HG02852 (cell line): ENCODE data around the gene TMEM63A.
A peak's percentile ranks its signal among the peaks of the same experiment; 100 is the strongest.
"Not testable (repeated sequence)": the region's sequence is repeated elsewhere in the genome, so short reads cannot be mapped to it uniquely, and the experiment has no call there.

ENCODE experiments used
- ATAC-seq: cut with Tn5 transposase; IDR thresholded peaks from one replicate; pipeline ENCODE4 v1.9.1; 2021; ENCODE audit warnings: mild to moderate bottlenecking, moderate library complexity; ENCODE audit not compliant: unreplicated experiment

The TMEM63A gene

DNA sequence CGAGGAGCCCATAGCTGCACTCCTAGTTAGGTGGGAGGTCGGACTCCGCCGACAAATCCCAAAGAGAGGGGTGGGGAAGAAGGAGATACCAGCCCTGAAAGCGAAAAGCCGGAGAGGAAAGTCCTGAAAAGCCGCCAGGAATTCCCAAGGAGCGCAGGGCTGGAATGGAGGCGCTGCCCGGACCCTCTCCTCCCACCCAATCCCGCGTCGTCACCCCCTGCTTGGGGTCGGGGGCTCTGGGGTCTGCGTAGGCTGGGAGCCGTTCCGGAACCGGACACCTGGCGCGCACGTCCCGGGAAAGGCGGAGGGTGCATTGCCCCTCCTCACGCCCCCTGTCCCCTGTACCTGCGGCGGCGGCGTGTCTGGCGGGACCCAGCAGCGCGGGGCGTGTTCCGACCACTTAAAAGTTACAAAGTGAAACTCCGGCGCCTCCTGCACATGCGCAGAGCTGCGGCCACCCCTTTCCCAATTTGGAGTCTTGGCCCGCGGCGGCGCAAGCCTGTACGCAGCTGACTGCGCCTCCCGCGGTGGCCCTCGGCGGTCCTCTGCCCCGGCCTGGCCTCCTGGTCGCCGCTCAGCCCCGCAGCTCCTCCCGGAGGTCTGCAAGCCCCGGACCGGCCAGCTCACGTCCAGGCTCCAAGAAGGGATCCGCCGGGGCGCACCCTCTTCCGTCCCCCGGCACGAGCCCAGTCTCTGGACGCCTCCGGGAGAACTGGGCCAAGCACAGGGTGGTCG is at the start of gene TMEM63A:
Gene TMEM63A, minus strand, starts transcription at position 422 of the 735 bp plus-strand sequence. CDS start 4,800 bp downstream, outside the sequence.
- peak; percentile 71 for ATAC-seq

DNA sequence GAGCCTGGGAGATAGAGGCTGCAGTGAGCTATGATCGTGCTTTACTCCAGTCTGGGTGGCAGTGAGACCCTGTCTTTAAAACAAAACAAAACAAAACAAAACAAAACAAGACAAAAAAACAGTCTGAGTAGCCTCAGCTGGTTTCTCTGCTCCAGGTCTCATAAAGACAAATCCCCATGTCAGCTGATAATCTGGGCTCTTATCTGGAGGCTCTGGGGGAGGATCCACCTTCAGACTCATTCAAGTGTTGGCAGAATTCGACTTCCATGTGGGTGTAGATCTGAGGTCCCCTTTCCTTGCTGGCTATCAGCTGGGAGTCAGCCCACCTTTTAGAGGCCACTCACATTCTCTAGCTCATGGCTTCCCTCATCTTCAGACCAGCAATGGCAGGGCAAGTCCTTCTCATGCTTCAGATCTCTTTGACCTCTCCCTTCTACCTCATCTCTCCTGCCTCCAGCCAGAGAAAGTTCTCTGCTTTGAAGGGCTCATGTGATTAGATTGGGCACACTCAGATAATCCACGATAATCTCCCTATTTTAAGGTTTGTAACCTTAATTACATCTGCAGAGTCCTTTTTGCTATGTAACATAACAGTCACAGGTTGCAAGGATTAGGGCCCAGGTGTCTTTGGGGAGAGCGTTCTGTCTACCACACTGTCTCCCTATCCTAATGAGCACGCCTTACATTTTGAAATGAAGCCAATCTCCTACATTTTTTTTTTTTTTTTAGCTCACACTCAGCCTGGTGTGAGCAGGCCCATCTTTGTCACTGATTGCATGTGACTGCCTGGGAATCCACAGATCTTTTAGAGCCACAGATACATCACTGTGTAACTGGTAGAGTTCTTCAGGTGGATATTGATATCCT is 49.3 kb upstream of the TMEM63A start:
- ATAC-seq, result no peak

DNA sequence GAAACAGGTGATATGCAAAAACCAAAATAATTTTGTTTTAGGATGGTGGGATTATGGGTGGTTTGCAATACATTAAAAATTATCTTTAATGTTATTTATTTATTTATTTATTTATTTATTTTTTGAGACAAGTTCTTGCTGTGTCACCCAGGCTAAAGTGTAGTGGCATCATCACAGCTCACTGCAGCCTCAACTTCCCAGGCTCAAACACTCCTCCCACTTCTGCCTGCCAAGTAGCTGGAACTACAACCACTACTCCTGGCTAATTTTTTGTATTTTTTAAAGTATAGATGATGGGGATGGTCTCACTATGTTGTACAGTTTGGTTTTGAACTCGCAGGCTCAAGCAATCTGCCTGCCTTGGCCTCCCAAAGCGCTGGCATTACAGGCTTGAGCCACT is 48.4 kb upstream of the TMEM63A start:
- no peak for ATAC-seq

DNA sequence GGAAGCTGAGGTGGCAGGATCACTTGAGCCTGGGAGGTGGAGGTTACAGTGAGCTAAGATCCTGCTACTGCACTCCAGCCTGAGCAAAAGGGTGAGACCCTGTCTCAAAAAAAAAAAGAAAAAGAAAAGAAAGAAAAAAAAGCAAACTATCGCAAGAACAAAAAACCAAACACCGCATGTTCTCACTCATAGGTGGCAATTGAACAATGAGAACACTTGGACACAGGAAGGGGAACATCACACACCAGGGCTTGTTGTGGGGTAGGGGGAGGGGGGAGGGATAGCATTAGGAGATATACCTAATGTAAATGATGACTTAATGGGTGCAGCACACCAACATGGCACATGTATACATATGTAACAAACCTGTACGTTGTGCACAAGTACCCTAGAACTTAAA is 47.3 kb upstream of the TMEM63A start:
- ATAC-seq, result not testable (repeated sequence)

DNA sequence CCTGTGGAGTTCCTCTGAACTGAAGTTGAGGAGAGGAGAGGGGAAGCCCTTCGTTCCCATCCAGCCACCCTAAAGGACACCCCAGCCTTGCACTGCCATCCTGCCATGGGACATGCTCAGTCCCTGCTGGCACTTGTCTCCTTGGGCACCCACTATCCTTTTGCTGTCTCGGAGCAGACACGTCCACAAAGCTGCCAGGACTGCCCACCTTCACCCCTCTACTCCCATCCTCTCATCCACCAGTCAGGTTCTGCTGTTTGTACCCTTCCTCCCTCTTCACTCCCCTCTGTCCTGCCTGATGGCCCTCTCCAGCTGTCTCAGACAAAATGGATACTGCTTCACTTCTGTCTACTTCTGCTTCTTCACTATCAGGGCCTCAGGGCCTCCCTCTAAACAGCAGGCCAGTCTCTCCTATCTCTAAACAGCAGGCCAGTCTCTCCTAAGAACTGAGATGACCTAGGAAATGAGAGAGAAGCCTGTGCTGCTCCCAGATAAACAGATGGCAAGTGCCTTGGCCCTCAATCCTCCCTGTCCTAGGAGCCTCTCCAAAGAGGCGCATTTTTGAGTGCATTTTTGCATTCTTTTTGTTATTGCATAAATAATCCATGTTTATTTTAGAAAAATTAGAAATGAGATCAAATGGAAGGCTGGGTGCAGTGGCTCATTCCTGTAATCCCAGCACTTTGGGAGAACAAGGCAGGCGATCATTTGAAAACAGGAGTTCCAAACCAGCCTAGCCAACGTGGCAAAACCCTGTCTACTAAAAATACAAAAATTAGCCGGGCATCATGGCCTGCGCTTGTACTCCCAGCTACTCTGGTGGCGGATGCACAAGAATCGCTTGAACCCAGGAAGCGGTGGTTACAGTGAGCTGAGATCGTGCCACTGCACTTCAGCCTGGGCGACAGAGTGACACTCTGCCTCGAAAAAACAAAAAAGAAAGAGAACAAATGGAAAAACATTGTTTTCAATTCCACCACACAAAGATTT is 46.3 kb upstream of the TMEM63A start:
- ATAC-seq, result no peak

DNA sequence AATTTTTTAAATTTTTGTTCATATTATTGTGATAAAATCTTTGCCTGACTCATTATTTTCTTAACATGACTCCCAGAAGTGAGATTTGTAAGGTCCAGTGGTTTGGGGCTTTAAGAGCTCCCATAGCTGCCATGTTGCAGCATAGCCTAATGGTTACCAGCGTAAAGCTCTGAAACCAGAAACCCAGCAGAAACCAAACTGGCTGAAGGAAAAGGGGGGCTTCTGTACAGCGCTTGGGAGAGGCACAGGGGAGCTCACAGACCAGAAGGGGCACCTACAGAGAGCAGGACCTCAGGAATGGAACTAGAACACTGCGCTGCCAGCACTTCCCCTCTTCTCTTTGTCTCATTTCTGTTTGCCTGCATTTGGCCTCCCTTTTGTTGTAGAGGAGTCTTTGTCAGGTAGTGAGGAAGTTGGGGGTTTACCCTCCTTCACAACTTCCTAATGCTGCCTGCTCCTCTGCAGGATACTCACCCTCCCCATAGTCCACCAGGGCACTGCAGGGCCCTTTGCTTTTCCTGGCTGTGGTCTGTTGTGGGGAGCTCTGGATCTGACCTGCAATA is 44.5 kb upstream of the TMEM63A start:
- ATAC-seq, result no peak

DNA sequence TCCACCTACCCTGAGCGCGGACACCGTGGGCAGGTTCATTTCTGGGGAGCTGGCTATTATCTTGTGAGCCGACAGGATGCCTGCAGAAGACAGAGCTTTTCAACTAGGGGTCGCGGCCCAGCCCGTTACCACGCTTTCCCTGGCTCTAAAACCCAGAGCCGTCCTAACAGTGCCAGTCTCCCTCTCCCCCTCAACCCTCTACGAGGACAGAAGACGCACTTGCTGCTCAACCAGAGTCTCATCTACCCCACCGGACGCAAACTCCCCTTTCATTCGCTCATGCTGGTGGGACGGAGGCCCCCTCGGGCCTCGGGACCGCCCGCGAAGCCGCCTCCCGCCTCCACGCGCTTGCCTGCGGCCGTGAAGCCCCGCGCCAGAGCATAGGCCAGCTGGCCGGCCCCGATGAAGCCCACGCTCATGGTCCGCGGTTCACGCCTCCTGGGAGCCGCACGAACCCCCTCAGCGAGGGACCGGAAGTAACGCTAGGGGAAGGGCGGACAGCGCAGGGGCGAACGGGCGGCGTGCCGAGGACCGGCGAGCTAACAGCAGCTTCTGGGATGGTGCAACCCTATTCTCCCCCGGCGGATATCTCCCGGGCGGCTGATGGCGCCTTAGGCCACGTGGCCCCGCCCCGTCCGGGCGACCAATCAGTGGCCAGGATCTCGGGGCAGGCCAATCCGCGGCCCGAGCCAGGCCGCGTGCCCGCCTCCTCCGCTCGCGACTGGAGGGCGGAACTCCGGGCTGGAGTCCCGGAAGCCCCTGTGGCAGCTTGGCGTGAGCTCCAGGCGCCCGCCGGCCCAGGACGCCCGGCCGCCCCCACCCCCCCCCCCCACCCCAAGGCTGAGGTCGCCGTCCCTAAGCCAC is 41.7 kb upstream of the TMEM63A start, which contains the start of gene PYCR2:
Gene PYCR2, minus strand, starts transcription at position 559 of the 864 bp plus-strand sequence. Its CDS starts 140 bp downstream, at position 419.
- ATAC-seq, result peak; percentile 99

DNA sequence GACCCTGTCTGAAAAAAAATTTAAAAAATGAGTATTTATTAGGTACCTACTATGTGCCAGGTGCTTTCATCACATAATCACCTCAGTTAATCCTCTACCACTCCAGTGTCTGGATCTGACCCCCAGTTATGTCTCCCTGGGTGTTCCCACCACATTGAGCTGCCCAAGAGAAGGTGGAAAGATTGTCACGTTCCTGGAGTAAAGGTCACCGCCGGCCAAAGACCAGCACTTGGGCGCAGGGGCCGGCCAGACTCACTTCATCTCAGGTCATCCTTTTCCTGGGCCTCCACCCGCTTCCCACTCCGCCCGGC is 41.2 kb upstream of the TMEM63A start:
- no peak for ATAC-seq

DNA sequence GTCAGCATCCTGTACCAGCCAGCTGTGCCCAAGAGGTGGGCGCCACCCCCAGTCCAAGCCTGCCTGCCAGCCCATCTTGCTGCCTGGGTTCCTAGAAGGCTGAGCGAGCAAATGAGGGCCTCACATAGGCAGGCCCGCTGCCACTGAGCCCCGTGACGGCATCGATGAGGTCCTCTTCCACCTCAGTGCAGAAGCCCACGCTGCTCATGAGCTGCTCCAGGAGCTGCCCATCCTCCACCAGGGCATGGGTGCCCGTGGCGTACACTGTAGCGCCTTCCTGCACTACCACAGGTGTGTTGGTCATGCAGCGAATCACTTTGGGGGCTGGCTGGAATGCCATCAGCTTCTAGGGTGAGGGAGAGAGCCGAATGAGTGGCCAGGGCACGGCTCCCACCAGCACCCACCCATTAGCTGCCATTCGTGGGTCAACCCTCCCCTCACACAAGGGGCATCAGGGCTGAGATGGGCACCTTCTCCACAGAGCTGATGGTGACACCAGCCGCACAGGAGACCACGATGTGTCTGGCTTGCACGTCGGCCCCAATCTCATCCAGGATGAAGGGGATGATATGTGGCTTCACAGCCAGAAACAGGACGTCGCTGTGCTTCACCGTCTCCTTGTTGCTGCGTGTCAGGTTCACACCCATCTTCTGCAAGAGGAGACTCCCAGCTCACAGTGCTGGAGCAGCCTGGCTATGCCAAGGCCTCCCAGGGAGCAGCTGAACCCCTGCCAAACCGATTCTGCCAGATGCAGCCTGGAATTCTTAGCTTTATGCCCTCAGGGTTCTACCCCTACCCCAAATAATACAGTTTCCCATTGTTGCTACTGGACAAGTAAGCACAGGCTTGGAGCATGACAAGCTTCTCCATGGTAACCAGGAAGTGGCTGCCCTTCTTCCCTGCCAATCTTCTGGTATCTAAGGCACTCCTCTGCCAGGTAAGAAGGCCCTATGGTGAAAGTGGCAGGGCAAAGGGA is 39.8 kb upstream of the TMEM63A start:
- ATAC-seq, result no peak

DNA sequence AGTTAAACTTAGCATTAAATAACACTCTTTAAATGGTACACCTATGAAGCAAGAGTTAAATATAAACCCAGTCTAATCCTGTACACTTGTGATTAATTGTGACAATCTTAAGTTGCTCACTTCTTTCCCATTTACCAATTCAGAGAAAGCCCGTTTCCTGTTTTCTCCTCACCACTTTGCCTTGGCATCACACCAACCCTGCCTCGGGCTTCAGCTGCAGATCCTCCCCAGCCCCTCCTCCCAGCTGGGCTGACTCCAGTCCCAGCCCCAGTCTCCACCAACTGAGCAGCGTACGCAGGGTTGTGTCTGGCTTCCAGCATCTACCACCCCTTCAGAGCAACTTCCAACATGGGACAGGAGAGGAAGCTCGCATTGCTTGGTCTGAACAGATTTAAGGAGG is 37.7 kb upstream of the TMEM63A start:
- ATAC-seq, result no peak

DNA sequence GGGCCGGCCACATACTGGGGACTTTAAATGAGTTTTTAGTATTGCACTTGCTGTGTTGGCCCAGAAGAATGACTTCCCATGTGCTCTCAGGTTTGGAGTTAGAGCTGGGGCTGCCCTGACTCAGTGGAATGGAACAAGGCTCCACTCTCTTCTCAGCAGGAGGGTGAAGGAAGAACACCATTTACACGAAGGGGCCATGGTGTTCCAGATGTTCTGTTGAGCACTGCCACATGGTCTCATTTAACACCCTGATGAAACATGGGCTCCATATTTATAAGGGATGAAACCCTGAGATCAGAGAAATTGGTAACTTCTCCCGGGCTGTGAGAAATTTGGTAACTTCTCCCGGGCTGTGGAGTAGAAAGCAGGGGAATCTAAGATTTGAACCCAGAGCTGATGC is 36.1 kb upstream of the TMEM63A start:
- no peak for ATAC-seq

DNA sequence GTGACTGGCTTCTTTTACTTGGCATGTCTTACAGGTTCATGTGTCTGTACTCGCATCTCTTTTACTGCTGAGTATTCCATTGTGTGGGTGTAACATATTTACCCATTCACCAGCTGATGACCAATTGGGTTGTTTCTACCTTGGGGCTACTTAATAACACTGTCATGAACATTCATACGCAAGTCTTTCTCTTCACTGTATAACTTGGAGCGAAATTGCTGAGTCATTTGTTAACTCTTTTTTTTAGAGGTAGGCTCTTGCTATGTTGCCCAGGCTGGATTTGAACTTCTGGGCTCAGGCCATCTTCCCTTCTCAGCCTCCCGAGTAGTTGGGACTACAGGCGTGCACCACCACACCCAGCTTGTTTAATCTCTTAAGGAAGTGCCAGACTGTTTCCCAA is 35.4 kb upstream of the TMEM63A start:
- ATAC-seq, result no peak

DNA sequence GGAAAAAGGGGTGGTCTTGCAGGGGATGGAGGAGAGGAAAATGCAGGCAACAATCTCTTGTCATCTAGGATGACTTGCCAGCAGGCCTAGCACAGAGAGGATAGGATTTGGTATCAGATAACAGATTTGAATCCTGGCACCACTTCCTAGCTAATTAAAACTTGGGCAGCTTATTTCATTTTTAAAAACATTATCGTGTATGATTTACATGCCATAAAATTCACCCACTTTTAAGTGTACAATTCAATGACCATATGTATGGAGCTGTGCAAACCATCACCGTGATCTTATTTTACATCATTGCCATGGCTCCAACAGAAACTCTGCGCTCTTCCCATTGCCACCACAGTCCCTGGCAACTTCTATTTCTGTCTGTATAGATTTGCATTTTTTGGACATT is 34.9 kb upstream of the TMEM63A start:
- ATAC-seq, result no peak

DNA sequence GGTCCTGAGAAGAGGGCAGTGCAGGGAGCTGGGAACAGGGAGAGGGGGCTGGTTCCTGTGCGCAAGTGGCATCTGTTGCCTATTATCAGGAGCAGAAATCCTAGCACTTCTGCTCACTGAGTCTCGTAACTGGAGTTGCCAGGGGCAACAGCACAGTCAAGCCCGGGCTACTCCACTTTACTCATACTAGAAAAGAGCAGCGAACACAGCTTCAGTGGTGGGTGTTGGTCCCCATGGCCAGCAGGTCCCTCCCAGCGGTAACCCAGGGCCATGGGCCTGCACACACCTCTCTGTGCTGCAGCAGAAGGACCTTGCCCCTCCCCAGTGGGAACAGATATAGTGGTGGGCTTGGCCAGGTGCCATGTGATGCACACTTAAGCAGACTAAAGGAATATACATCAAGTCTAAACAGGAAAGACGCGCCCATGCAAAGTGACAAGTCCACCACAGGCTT is 33.4 kb upstream of the TMEM63A start:
- ATAC-seq, result no peak

DNA sequence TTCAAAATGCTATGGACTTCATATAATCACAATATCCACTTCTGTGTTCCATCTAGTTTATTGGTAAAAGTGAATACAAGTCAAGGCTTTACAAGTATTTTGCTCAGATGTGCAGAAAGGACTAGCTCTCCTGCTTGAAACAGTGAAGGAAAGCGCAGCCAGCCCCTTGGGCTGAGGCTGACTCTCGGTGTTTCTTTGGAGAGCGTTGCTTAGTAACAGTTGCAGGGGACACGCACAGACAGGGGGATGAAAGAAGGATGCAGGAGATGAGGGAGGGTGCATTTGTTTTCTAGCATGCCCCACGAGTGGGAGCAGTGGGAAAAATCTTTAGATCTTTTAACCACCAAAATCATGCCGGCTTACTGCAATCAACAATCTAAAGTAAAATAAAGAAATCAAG is 32.8 kb upstream of the TMEM63A start:
- ATAC-seq, result no peak

DNA sequence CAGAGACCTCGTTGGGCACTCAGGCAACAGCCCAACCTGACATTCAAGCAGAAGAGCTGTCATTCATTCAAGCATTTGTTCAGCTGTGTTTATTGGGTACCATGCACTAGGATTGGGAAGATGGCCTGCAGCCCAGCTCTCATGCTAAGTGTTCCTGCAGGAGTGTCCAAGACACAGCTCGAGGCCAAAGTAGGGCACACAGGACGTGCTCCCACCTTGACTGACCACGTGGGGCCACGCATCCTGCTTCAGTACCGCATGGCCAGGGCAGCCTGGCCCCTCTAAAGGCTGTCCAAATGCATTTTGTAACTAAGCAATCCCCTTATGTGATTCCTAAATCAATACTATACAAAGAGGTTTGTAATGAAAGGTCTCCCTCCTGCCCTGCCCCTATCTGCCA is 32.2 kb upstream of the TMEM63A start:
- ATAC-seq, result no peak

DNA sequence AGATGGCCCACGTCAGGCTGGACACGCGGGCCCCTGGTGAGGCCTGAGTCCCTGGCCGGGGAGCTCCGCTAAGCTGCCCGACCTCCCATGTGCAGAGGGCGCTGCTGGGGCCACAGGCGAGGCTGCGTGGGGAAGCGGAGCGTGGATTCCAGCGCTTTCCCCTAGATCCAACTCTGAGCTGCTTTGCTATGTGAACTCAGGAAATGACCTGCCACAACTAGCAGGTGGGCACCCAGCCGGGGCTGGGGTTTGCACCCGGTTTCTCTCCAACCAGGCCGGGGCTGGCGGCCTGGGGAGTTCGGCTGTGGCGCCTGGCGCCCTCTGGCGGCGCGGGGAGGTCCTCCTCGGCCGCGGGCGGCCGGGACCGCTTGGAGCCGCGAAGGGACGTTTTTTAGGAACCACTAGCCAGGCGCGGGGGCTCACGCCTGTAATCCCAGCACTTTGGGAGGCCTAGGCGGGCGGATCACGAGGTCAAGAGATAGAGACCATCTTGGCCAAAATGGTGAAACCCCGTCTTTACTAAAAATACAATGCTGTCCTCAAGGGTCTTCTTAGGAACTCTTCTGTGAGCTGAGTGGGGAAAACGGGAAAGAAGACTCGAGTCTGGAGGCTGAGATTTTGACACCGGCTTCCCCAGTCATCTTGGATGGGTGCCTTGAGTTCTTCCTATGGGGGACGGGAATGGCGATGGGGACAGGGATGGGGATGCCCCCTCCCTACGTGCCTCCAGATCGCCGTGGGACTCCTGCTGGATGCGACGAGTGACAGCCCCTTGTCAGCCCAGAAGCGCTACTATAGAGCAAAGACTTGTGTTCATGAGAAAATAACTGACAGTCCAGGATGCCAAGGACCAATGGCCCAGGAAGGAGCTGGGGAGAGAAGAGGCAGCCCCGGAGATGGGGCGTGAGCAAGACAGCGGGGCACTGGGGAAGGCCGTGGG is 29.3 kb upstream of the TMEM63A start:
- peak; percentile 91 for ATAC-seq
